ENCODE results near the gene ABL2.
"Not testable (repeated sequence)": the region's sequence is repeated elsewhere in the genome, so short reads cannot be mapped to it uniquely, and the experiment has no call there.

ABL2 gene

GRCh38 chr1:179253286-179253972 lies 24.0 kb upstream of the ABL2 start:
- TF ChIP-seq CTCF (IDR thresholded peaks at IDR 0.05; ENCODE audit: low read depth, low read length) = no peak
- H3K4me3 ChIP-seq (ENCODE audit: low read depth, low read length) = no peak overlapping the region

- no peak overlapping the region for H3K4me3 ChIP-seq (ENCODE audit: low read depth, low read length)
- no peak for TF ChIP-seq CTCF (IDR thresholded peaks at IDR 0.05; ENCODE audit: low read depth, low read length)
Measured at GRCh38 chr1:179252606-179253005, 23.1 kb upstream of the ABL2 start.

- peak; percentile 20; the same call in 1 of the 2 replicates for TF ChIP-seq CTCF (IDR thresholded peaks at IDR 0.05; ENCODE audit: low read depth, low read length)
- no peak overlapping the region for H3K4me3 ChIP-seq (ENCODE audit: low read depth, low read length)
Measured at GRCh38 chr1:179251675-179252074, 22.2 kb upstream of the ABL2 start.

- no peak for TF ChIP-seq CTCF (IDR thresholded peaks at IDR 0.05; ENCODE audit: low read depth, low read length)
- no peak overlapping the region for H3K4me3 ChIP-seq (ENCODE audit: low read depth, low read length)
Measured at GRCh38 chr1:179247923-179248322, 18.4 kb upstream of the ABL2 start.

- not testable (repeated sequence) for H3K4me3 ChIP-seq (ENCODE audit: low read depth, low read length)
Measured at GRCh38 chr1:179245426-179245825, 15.9 kb upstream of the ABL2 start.

GRCh38 chr1:179241530-179242097 lies 12.1 kb upstream of the ABL2 start:
- no peak for TF ChIP-seq CTCF (IDR thresholded peaks at IDR 0.05; ENCODE audit: low read depth, low read length)
- no peak overlapping the region for H3K4me3 ChIP-seq (ENCODE audit: low read depth, low read length)

GRCh38 chr1:179237222-179237621 lies 7.7 kb upstream of the ABL2 start:
- H3K4me3 ChIP-seq (ENCODE audit: low read depth, low read length) = no peak overlapping the region
- no peak for TF ChIP-seq CTCF (IDR thresholded peaks at IDR 0.05; ENCODE audit: low read depth, low read length)

GRCh38 chr1:179234863-179235262 lies 5.4 kb upstream of the ABL2 start:
- H3K4me3 ChIP-seq (ENCODE audit: low read depth, low read length) = no peak overlapping the region
- no peak for TF ChIP-seq CTCF (IDR thresholded peaks at IDR 0.05; ENCODE audit: low read depth, low read length)
